ENCODE data around the gene PALB2.
A peak's percentile ranks its signal among the peaks of the same experiment; 100 is the strongest.

Gene PALB2

DNA sequence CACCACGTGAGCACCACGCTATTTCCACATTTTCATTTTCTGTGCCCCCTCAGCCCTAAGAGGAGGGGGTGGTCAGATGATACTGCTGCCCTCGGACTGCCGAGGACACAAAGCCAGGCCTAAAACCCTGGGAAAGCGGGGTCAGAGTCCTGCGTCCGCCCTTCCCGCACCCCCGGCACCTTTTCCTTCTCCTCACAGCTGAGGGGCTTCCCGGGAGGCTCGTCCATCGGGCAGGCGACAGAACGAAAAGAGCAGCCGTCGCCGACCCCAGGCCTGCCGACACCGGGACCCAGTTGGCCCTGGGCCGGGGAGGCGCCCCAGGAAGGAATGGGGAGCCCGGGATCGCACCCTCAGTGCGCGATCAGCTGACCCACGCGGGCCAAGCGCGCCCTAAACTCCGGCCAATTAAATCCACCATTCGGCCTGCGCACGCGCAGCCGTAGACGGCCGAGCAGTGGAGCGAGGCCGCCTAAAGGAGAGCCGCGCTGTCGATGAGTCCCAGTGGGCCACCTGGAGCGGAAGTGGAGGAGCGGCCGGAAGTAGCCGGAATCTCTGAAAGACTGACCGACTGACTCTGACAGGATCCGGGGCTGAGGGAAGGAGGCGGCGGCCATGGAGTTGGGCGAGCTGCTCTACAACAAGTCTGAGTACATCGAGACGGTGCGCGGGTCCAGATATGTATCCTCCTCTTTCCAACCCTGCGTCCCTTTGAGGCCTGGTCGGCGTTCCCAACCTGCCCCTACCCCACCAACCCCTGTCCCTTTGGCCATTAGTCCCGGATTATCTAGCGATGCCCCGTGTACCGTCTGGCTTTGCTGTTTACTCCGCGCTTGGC is at the start of gene PALB2, which contains the start of gene DCTN5:
Gene PALB2 (minus strand): TSS at position 380 of the 835 bp plus-strand sequence. CDS start 153 bp downstream, at position 227.
Gene DCTN5 (plus strand): TSS at position 536 of the 835 bp plus-strand sequence. CDS start 77 bp downstream, at position 613.
- peak; percentile 83 for DNase-seq (ENCODE audit: low spot score)

DNA sequence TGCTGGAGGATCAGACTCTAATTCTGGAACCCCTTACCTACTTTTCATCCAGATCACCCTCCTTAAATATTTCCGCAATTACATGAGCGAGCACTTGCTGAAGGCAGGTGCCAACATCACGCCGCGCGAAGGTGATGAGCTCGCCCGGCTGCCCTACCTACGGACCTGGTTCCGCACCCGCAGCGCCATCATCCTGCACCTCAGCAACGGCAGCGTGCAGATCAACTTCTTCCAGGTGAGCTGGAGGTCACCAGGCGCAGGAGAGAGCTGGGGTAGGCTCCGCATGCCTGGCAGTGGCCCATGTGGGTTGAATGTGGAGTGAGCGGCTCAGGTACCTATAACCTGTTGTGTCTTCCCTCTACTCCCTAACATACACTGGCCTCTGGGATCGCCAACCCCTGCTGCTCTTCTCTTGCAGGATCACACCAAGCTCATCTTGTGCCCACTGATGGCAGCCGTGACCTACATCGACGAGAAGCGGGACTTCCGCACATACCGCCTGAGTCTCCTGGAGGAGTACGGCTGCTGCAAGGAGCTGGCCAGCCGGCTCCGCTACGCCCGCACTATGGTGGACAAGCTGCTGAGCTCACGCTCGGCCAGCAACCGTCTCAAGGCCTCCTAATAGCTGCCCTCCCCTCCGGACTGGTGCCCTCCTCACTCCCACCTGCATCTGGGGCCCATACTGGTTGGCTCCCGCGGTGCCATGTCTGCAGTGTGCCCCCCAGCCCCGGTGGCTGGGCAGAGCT is 48.5 kb upstream of the PALB2 start:
- DNase-seq (ENCODE audit: low spot score): no peak

DNA sequence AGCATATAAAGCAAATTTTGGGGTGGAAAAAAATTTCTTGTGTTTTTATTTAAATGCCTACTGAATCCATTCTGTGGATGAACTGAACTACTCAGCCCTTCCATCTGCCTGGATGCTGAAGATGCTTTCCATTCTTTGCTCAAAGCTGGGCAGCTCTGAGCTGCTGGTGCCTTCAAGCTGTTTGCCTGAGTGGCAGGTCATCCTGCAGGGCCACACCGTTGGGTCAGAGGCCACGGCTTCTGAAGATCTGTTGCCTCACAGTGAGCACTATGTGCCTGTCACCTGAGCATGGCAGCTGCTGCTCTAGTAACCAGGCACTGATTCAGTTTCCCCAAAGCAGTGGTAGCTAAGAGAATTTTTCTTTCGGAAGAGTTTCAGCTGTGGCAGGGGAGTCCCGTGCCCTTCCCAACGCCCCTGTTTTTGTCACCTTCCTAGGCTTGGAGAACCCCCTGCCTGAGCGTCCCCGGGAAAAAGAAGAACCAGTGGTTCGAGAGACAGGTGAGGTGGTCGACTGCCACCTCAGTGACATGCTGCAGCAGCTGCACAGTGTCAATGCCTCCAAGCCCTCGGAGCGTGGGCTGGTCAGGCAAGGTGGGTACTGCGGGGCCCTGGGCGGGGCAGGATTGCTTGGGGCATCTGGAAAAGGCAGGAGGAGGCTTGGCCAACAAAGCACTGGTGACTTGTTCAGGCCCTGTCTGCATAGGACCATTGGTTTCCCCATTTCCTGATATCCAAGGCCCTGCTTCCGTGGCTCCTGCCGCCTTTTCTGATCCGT is 46.1 kb upstream of the PALB2 start:
- no peak for DNase-seq (ENCODE audit: low spot score)

DNA sequence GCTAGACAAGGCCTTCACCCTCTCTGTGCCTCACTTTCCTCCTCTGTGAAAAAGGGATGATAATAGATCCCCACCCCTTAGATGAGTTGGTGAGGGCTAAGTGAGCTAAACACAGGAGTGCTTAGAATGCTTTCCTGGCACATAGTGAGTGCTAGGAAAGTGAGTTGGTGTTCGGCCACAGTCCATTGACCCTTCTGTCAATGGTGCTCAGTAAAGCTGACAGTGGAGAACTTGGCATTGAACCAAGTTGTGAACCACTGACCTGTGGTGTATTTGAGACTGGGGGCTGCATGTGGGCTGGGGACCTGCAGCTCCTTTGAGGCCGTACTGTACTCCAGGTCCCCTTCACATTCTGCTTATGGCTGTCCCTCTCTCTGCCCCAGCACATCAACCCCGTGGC is 42.4 kb upstream of the PALB2 start:
- no peak for DNase-seq (ENCODE audit: low spot score)

DNA sequence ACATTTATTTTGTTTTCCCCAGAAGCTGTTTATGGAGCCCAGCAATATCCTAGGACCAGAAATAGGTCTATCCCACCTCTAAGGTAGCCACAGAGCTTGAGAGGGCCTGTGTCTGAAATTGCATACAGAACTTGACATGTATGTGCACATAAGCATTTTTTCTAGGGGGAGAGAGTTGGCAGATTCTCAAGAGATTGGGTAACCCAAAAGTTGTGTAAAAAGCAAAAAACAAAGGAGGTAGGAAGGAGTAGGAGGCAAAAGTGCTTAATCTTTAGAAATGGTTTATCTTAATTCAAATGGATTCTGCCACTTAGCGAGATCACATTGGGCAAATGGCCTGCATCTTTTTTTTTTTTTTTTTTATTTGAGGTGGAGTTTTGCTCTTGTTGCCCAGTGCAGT is 41.1 kb upstream of the PALB2 start:
- DNase-seq (ENCODE audit: low spot score): no peak

DNA sequence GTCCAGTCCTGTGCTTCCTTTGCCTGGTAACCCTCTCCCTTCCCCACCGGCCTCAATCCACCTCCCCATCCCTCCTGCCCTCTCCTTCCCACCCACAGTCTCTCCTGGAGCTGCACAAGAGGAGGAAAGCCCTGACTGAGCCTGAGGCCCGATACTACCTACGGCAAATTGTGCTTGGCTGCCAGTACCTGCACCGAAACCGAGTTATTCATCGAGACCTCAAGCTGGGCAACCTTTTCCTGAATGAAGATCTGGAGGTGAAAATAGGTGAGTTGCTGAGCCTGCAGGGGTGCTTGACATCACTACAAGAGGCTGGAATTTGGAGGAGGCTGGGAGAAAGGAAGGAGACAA is 38.9 kb upstream of the PALB2 start:
- DNase-seq (ENCODE audit: low spot score): no peak

DNA sequence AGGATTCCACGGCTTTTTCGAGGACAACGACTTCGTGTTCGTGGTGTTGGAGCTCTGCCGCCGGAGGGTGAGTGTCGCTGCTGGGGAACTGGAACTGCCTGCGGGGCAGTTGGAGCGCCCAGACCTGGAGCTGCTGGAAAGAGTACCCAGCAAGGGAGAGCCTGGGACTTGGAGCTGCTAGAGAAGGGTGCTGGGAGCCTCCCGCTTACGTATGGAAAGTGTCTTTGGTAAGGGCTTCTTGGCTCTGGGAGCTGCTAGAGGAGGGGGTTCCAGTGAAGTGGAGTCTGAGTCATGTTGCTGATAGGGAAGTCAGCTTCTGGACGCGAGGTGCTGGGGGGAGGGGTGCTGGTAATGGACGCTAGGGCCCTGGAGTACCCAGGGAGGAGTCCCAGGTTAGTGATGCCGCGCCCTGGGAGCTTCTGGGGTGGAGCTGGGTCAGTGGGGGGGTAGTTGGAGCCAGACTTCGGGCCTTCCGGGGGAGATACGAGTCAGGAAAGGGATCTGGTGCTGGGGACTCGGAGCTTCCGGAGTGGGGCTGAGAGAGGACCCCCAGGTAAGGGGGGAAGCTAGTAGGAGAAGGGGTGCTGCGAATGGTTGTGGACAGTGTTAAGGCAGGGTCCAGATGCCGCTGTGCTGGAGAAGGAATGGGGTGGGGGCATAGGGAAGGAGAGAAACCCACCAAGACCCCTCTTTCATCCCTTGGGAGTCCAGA is 38.3 kb upstream of the PALB2 start:
- peak; percentile 67 for DNase-seq (ENCODE audit: low spot score)

DNA sequence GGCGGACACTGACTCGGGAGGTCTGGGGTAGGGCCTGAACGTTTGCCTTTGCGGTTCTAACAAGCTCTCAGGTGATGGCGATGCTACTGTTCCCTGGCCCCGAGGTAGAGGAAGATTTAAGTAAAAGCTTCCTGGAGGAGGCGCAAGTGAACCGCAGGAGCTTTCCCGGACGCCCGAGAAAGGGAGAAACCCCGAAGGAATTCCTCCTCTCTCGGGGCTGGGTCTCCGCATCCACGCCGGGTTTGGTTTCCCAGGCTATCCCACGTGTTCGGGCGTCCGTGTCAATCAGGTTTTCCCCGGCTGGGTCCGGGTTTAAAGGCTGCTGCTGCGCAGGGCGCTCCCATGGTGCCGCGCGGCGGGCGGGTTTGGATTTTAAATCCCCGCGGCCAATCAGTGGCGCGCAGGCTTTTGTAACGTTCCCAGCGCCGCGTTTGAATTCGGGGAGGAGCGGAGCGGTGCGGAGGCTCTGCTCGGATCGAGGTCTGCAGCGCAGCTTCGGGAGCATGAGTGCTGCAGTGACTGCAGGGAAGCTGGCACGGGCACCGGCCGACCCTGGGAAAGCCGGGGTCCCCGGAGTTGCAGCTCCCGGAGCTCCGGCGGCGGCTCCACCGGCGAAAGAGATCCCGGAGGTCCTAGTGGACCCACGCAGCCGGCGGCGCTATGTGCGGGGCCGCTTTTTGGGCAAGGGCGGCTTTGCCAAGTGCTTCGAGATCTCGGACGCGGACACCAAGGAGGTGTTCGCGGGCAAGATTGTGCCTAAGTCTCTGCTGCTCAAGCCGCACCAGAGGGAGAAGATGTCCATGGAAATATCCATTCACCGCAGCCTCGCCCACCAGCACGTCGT is 37.5 kb upstream of the PALB2 start, which contains the start of gene PLK1:
Gene PLK1 (plus strand): TSS at position 460 of the 844 bp plus-strand sequence. CDS start 44 bp downstream, at position 504.
- DNase-seq (ENCODE audit: low spot score): peak; percentile 82

DNA sequence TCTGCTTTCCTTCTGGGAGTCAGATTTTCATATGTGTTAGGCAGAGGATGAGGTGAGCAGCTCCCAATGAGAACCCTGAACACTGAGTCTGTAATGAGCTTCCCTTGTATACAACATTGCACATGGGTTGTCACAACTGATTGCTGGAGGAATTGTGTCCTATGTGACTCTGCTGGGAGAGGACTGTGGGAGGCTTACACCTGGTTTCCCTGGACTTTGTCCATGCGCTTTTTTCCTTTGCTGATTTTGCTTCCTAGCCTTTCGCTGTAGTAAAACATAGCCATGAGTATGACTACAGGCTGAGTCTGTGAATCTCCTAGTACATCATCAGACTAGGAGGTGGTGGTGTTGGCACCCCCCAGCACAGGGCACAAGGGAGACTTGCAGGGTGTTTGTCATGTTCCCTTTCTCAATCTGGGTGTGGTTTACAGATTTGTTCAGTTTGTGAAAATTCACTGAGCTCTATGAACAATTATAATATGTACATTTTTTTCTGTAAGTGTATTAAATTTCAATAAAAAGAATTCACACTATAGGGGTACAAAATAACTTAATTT is 35.9 kb upstream of the PALB2 start:
- no peak for DNase-seq (ENCODE audit: low spot score)

DNA sequence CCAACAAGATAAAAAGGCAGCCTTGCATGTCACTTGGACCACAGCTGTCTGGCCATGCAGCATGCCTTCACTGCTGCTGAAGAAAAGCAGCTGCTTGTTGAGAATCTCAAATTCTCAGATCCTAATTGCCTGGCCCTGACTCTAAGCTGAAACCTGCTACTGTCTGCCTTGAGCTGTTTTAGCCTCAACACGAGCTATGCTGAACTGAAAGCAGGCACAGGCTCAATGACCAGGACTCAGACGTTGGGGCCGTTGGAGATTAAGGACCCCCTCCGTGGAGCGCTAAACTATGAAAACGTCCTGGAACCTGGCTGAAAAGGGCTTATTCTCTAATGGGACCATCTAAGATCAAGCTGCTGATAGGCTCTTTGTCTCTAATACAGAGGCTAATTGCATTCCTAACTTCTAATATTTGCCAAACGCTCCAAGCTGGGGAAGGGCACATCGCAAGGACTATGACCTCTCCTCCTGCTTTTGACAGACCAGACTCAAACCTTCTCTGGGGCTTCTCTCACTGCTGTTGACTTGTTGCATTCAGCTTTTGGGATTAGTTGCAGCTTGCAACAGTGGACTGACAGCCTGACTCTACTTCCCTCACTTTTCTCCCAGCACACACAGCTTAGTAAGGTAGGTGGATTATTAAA is 33.0 kb upstream of the PALB2 start:
- DNase-seq (ENCODE audit: low spot score): no peak

DNA sequence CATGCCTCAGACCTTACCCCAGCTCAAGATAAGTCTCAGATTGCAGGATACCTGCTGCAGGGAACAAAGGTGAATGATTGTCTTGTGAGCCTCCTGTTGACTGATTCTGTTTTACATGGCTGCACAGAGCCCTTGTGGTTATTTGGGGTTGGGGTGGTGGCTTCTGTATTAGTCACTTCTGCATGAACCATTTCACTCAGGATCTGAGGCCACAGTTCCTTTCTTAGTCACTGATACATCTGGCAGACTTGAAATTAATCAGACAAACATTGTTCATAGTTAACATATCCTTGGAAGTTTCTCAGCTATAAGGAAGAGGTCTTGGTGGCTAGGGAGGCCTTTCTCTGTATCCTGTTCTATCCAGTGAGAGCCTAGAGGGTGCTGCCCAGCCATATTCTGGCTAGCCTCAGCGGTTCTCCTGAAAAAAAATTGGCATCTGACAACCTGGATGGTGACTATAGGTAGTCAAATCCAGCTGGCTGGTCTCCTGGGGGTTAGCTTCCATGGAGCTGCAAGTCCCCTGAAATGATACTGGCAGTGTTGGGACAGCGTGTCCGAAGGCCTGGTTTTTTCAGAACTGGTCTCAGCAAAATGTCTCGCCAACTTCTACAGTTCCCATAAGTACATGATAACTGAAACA is 29.1 kb upstream of the PALB2 start:
- no peak for DNase-seq (ENCODE audit: low spot score)

DNA sequence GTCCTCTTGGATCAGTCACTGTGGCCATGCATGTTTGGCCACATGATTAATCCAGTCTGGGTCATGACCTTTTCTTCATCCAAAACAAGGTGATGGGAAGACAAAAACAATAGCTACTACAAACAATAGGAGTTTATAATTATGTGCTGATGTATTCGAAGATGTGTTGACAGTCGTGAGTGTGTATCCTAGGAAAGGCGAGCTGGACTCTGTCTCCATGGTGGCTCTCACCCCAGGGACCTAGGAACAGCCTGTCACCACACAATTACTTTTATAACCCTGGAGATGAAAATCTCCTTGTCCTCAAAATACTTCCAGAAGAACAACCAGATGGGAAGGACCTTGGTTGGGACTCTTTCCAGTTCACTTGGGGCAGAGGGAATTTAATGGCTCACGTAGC is 27.8 kb upstream of the PALB2 start:
- DNase-seq (ENCODE audit: low spot score): no peak

DNA sequence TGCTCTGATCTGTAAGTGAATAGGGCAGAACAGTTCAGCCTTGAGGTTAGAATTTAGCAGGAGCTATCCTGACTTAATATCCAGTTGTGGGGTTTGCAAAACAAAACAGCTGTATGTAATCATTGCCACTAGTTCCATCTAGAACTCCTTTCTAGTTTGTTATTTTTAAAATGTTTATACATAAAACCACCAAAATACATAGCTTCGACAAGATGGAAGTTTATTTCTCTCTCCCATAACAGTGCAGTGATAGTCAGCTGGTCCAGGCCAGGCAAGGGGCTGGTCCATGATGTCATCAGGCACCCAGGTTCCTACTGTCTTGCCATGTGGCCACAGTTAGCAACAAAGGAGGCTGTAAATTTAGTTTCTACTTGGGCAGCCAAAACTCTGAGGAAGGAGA is 27.1 kb upstream of the PALB2 start:
- no peak for DNase-seq (ENCODE audit: low spot score)

DNA sequence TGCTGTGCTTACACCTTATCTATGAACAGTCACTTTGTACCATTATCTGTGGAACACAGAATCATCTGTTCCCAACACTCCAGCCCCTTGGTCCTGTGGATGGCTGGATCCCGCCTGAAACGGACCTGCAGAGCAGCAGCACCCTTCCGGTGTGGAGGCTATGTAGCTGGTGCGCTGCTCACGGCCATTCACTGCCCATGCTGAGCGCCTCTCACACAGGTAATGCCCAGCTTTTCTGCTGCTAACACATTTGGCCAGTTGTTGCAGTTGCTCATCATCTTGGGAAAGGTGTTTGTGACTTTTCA is 26.2 kb upstream of the PALB2 start:
- no peak for DNase-seq (ENCODE audit: low spot score)

DNA sequence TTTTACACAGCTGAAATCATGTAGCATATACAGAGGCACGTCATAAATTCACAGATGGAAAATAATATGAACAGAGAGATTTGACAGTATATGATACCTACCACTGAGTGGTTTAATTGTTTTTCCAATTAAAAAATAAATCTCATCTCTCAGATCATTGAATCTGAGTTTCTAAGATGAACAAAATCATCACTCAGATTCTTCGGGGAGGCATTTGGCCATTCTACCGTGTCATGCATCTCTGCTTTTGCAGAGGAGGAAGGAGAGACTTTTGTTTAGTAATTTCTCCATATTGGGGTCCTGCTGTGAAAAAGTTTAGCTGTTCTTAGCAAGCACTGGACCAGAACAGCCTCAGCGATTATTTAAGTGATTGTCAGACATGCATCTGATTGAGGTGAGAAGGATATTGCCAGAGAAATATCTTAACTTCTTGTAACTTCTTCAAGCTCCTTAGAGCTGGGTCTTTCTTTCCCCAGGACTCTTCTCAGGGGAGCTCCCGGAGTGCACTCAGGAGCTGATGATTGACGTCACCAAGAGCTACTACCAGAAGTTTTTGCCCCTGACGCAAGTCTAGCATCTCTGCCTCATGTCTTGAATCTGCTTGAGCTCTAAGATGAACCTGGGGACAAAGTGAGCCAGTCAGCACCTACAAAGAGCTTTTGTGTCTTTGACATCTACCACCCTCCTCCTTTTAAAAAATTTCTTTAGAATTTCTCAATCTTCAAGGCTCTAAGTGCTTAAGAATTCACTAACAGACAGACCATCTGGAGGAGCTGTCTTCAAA is 25.7 kb upstream of the PALB2 start:
- no peak for DNase-seq (ENCODE audit: low spot score)

DNA sequence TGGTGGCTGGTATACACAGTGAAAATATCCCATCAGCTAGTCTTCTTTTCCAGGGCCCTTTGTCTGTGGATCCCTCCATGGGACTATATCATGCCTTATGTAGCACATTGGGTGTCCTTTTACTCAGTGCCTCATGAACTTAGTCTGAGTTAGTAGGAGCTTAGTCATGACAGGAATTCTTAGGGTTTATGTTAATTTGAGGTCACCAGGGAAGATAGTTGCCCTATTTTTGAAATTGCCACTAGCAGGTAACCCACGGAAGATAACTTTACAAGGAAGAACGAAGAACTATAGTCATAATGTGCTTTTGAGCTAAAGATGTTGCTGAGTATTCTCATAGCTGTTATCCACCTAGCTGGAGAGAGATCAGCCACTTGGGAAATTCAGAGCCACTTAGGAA is 22.8 kb upstream of the PALB2 start:
- no peak for DNase-seq (ENCODE audit: low spot score)

DNA sequence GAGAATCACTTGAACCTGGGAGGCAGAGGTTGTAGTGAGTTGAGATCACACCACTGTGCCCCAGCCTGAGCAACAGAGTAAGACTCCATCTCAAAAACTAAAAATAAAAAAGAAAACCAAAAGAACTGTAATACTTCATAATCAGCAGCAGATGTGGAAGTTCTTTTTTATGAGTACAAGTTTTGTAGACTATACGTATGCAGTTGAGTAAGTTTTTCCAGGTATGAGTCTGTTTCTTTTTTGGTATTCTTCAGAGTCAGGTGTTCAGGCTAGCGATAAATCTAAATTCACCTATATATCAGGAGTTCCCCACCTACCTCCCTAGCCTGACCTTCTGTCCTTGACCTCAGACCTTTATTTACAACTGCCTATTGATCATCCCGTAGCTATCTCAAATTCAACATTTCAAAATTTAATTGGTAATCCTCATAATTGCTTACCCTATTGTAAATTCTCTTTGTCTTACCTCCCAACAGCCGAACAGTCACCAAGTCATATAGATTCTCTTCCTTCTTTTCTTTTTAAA is 10.9 kb upstream of the PALB2 start:
- no peak for DNase-seq (ENCODE audit: low spot score)

DNA sequence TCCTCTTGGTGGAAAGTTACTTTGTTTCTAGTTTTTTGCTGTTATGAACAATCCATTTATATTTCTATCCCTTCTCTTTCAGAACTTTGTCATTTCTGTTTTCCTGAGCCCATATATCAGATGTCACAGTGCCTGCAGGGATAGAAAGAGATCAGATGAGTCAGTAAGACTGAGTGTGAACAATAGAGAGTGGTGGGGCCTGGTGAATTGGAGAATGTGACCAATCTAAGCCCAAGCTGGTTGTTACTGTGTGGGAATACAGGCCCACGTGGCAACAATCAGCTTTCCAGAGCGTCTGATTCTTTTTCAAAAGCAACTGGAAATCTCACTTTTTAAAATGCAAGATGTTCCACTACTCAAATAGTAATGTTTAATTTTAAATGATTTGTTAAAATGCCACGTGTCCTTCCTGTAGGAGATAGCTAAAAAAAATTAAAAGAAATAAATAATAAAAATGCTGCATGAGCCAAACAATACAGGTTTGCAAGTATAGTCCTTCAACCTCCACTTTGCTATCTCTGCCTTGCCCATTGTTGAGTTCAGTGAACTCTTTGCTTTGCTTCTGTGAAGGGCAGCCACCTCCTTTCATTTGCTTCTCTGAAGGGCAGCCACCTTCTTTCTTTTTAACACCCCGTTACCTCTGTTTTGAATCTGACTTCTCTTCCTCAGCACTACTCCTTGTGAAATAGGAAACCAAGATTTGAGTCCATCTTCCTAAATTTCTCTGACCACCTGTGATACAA is 9.7 kb upstream of the PALB2 start:
- DNase-seq (ENCODE audit: low spot score): no peak
